Neural crest cell (in vitro differentiated cells): ENCODE measurements around the gene HLA-DMB. TPM values are rescaled to one million over a fixed set of nuclear protein-coding genes. Genes with fewer than 3 reads are reported as not detected.

Experiments
- DNase-seq: peaks from one replicate; pipeline ENCODE4 v3.0.0; 2021; ENCODE audit warnings: low read depth, mixed read lengths, low spot score
- H3K27ac Mint-ChIP-seq: one replicate; pipeline ENCODE4 v1.8.0; 2021; ENCODE audit warnings: mild to moderate bottlenecking, mixed read lengths; ENCODE audit not compliant: unreplicated experiment
- H3K27me3 Mint-ChIP-seq: 2 replicates; pipeline ENCODE4 v1.8.0; 2021; ENCODE audit warnings: low read depth, mild to moderate bottlenecking, mixed read lengths
- H3K36me3 Mint-ChIP-seq: 2 replicates; pipeline ENCODE4 v1.8.0; 2021; ENCODE audit warnings: low read depth, mild to moderate bottlenecking, mixed read lengths
- H3K4me1 Mint-ChIP-seq: 2 replicates; pipeline ENCODE4 v1.8.0; 2021; ENCODE audit warnings: mixed read lengths
- H3K4me3 Mint-ChIP-seq: one replicate; pipeline ENCODE4 v1.8.0; 2021; ENCODE audit warnings: mild to moderate bottlenecking, mixed read lengths
- H3K9me3 Mint-ChIP-seq: 2 replicates; pipeline ENCODE4 v1.8.0; 2021; ENCODE audit warnings: mixed read lengths
- total RNA-seq: library from RNA; stranded (reverse); gene quantifications from 2 replicates; pipeline ENCODE4 v1.2.1, GENCODE V29; 2021
- TF ChIP-seq, protein P1 (sequence below): fragments of 200-600 bp; sonication (generic); conservative IDR thresholded peaks from 2 replicates; pipeline ENCODE4 v1.5.0; 2021; ENCODE audit warnings: antibody characterized with exemption, mild to moderate bottlenecking

The HLA-DMB gene
- total RNA-seq, 1 donor from 2014 or later = 0.63 TPM

DNA sequence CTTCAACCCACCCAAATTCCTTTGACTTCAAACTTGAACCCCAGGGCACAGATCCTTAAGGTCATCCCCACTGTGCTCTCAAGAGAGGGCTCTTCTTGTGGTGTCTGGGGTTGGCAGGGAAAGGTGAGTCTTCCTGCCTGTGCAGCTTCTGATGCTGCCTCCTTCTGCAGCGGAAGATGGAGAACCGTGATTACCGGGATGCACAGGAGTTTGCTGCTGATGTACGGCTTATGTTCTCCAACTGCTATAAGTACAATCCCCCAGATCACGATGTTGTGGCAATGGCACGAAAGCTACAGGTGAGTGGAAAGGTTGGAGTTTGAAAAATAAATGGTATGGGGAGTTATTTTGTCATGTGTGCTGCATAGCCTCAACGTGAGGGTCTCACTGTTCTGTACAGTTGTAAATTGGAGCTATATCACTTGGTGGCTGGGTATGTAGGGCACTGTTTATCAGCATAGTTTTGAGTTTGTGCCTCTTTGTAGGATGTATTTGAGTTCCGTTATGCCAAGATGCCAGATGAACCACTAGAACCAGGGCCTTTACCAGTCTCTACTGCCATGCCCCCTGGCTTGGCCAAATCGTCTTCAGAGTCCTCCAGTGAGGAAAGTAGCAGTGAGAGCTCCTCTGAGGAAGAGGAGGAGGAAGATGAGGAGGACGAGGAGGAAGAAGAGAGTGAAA is 36.6 kb upstream of the HLA-DMB start:
- Mint-ChIP-seq H3K4me1 (peaks cover 49% of the 10 kb centered on the region), H3K9me3 (no peaks in the 10 kb centered on the region), H3K27ac (no peak overlapping the region), H3K27me3 (peaks cover 23% of the 10 kb centered on the region), H3K4me3 (peak overlapping the region; percentile 98), H3K36me3 (peaks cover 73% of the 10 kb centered on the region)
- DNase-seq = no peak
- TF ChIP-seq, protein P1, sequence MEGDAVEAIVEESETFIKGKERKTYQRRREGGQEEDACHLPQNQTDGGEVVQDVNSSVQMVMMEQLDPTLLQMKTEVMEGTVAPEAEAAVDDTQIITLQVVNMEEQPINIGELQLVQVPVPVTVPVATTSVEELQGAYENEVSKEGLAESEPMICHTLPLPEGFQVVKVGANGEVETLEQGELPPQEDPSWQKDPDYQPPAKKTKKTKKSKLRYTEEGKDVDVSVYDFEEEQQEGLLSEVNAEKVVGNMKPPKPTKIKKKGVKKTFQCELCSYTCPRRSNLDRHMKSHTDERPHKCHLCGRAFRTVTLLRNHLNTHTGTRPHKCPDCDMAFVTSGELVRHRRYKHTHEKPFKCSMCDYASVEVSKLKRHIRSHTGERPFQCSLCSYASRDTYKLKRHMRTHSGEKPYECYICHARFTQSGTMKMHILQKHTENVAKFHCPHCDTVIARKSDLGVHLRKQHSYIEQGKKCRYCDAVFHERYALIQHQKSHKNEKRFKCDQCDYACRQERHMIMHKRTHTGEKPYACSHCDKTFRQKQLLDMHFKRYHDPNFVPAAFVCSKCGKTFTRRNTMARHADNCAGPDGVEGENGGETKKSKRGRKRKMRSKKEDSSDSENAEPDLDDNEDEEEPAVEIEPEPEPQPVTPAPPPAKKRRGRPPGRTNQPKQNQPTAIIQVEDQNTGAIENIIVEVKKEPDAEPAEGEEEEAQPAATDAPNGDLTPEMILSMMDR = no peak

GRCh38 chr6:32976334-32977069 is 35.7 kb upstream of the HLA-DMB start:
- no peaks in the 10 kb centered on the region for H3K9me3 Mint-ChIP-seq
- peak overlapping the region; percentile 98 for H3K4me3 Mint-ChIP-seq
- peaks cover 49% of the 10 kb centered on the region for H3K4me1 Mint-ChIP-seq
- H3K27me3 Mint-ChIP-seq = peaks cover 31% of the 10 kb centered on the region
- H3K27ac Mint-ChIP-seq = no peak overlapping the region
- TF ChIP-seq, protein P1 = no peak
- peaks cover 77% of the 10 kb centered on the region for H3K36me3 Mint-ChIP-seq
- DNase-seq = no peak

- Mint-ChIP-seq H3K4me1 (peaks cover 55% of the 10 kb centered on the region), H3K27ac (no peak overlapping the region), H3K4me3 (peak overlapping the region; percentile 98)
These were observed 35.1 kb upstream of the HLA-DMB start for GRCh38 chr6:32975886-32976285.

DNA sequence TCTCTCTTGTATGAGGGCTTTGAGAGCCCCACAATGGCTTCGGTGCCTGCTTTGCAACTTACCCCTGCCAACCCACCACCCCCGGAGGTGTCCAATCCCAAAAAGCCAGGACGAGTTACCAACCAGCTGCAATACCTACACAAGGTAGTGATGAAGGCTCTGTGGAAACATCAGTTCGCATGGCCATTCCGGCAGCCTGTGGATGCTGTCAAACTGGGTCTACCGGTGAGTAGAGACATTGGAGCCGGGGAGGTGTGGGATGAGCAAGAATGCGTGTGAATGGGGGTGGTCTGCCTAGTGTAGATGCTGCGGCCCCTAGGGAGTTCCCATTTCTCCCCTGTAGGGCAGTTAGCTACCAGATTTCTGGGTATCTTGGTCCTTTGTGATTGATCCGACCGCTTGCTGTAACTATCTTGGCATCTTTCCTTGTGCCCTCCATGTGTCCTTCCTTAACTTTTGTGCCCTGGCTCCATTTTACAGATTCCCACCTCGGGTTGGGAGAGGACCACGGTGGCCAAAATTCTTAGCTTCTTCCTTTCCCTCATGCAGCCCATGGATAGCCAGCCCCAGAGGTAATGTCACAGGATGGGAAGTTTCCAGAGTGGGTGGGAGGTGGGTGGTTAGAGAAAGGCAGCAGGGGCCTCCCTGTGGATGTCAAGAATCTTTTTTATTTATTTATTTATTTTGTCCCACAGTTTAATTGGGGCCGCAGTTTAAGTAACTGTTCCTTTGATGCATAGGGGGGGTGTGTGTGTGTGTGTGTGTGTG is 33.9 kb upstream of the HLA-DMB start:
- peaks cover 74% of the 10 kb centered on the region for H3K36me3 Mint-ChIP-seq
- peaks cover 44% of the 10 kb centered on the region for H3K27me3 Mint-ChIP-seq
- peak overlapping the region; percentile 38 for H3K27ac Mint-ChIP-seq

More at GRCh38 chr6:32975886-32976285, 35.1 kb upstream of the HLA-DMB start:
- peaks cover 38% of the 10 kb centered on the region for H3K27me3 Mint-ChIP-seq
- peaks cover 82% of the 10 kb centered on the region for H3K36me3 Mint-ChIP-seq
- H3K9me3 Mint-ChIP-seq = no peaks in the 10 kb centered on the region
- TF ChIP-seq, protein P1 = no peak
- no peak for DNase-seq

DNA sequence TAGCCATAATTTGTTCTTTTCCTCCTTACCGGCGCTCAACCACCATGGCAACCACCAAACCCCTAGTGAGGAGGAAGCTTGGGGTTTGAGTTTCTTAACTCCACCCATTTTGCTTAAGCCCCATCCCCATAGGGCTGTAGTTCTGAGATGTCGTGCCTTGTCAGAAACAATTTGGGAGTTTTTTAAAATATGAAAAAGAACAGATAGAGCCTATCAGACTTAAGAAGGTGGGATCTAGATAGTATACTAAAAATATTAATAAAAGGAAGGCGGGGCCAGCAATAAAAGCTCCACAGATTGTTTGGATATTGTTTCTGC is 33.1 kb upstream of the HLA-DMB start:
- no peaks in the 10 kb centered on the region for H3K9me3 Mint-ChIP-seq
- peaks cover 69% of the 10 kb centered on the region for H3K36me3 Mint-ChIP-seq
- no peak for DNase-seq
- TF ChIP-seq, protein P1 = no peak
- peaks cover 55% of the 10 kb centered on the region for H3K4me1 Mint-ChIP-seq
- H3K4me3 Mint-ChIP-seq = peak overlapping the region; percentile 98
- H3K27me3 Mint-ChIP-seq = peaks cover 49% of the 10 kb centered on the region
- peak overlapping the region; percentile 97 for H3K27ac Mint-ChIP-seq

More for the DNA sequence above, 33.9 kb upstream of the HLA-DMB start:
- TF ChIP-seq, protein P1 = no peak
- Mint-ChIP-seq H3K4me3 (peak overlapping the region; percentile 98), H3K9me3 (no peaks in the 10 kb centered on the region), H3K4me1 (peaks cover 55% of the 10 kb centered on the region)
- DNase-seq = no peak
